Mesenchymal stem cell (in vitro differentiated cells and primary cell): ENCODE measurements around the gene ZNF142.

Experiments used
- DNase-seq: peaks from one replicate; pipeline ENCODE4 v3.0.0-alpha.2; 2013
- H2AFZ ChIP-seq: one replicate; pipeline ENCODE4 v1.6.1; 2013; ENCODE audit warnings: low read depth, mild to moderate bottlenecking, control low read depth, inconsistent platforms, low read length, moderate library complexity
- H2AK5ac ChIP-seq: 2 replicates; pipeline ENCODE4 v1.6.1; 2013; ENCODE audit warnings: low read length, moderate library complexity, mild to moderate bottlenecking, inconsistent platforms; ENCODE audit not compliant: severe bottlenecking
- H2BK120ac ChIP-seq: one replicate; pipeline ENCODE4 v1.6.1; 2013; ENCODE audit warnings: low read depth, mild to moderate bottlenecking, inconsistent platforms, low read length, moderate library complexity
- H2BK12ac ChIP-seq, 2 experiments: one replicate each; pipeline ENCODE4 v1.6.1; 2013; ENCODE audit warnings: inconsistent platforms in 2 of 2, low read length in 2 of 2, mild to moderate bottlenecking in 2 of 2, moderate library complexity in 2 of 2, control low read depth in 1 of 2
- H2BK15ac ChIP-seq: one replicate; pipeline ENCODE4 v1.6.1; 2013; ENCODE audit warnings: mild to moderate bottlenecking, low read depth, inconsistent platforms; ENCODE audit not compliant: poor library complexity, severe bottlenecking
- H2BK5ac ChIP-seq: 2 replicates; pipeline ENCODE4 v1.6.1; 2013; ENCODE audit warnings: low read depth, mild to moderate bottlenecking, low read length, control low read depth, inconsistent platforms; ENCODE audit not compliant: poor library complexity, severe bottlenecking
- H3K14ac ChIP-seq, 2 experiments: one replicate each; pipeline ENCODE4 v1.6.1; 2013; ENCODE audit warnings: inconsistent platforms in 2 of 2, low read length in 2 of 2, control low read depth in 1 of 2, mild to moderate bottlenecking in 1 of 2, moderate library complexity in 1 of 2
- H3K18ac ChIP-seq, 2 experiments: one replicate each; pipeline ENCODE4 v1.6.1; 2013; ENCODE audit warnings: inconsistent platforms in 2 of 2, low read length in 2 of 2, control low read depth in 1 of 2, low read depth in 1 of 2, mild to moderate bottlenecking in 1 of 2
- H3K23ac ChIP-seq, 2 experiments: one replicate each; pipeline ENCODE4 v1.6.1; 2013; ENCODE audit warnings: inconsistent platforms in 2 of 2, low read length in 2 of 2, mild to moderate bottlenecking in 2 of 2, moderate library complexity in 2 of 2, control low read depth in 1 of 2
- H3K27ac ChIP-seq: 2 replicates; pipeline ENCODE4 v1.5.1; 2013; ENCODE audit warnings: mild to moderate bottlenecking, moderate library complexity, low read length, control low read depth, inconsistent platforms; ENCODE audit not compliant: poor library complexity, severe bottlenecking
- H3K27me3 ChIP-seq, 2 experiments: 2 replicates each; pipeline versions ENCODE4 v1.6.1 to v1.7.0; 2013; ENCODE audit warnings: low read length in 2 of 2, mild to moderate bottlenecking in 2 of 2, moderate library complexity in 2 of 2, control low read depth in 1 of 2, inconsistent platforms in 1 of 2; ENCODE audit not compliant: control insufficient read depth in 1 of 2, insufficient read depth in 1 of 2
- H3K36me3 ChIP-seq, 2 experiments: 2 replicates each; pipeline versions ENCODE4 v1.6.1 to v1.7.0; 2013; ENCODE audit warnings: low read length in 2 of 2, control low read depth in 1 of 2, inconsistent platforms in 1 of 2, low read depth in 1 of 2, mild to moderate bottlenecking in 1 of 2; ENCODE audit not compliant: insufficient read depth in 2 of 2, control insufficient read depth in 1 of 2
- H3K4ac ChIP-seq, 2 experiments: one replicate each; pipeline ENCODE4 v1.6.1; 2013; ENCODE audit warnings: inconsistent platforms in 2 of 2, low read length in 2 of 2, mild to moderate bottlenecking in 2 of 2, moderate library complexity in 2 of 2, control low read depth in 1 of 2, low read depth in 1 of 2
- H3K4me1 ChIP-seq: 2 replicates; pipeline ENCODE4 v1.6.1; 2013; ENCODE audit warnings: low read depth, low read length, control low read depth; ENCODE audit not compliant: control insufficient read depth, insufficient read depth
- H3K4me2 ChIP-seq: 2 replicates; pipeline ENCODE4 v1.6.1; 2013; ENCODE audit warnings: low read length, mild to moderate bottlenecking, inconsistent platforms; ENCODE audit not compliant: poor library complexity, severe bottlenecking
- H3K4me3 ChIP-seq, 2 experiments: 2 replicates each; pipeline versions ENCODE4 v1.5.1 to v1.7.0; 2013; ENCODE audit warnings: low read length in 2 of 2, mild to moderate bottlenecking in 2 of 2, control low read depth in 1 of 2, low read depth in 1 of 2; ENCODE audit not compliant: insufficient read depth in 1 of 2
- H3K79me1 ChIP-seq: replicated peaks from 2 replicates; pipeline ENCODE4 v1.6.1; 2013; ENCODE audit warnings: mild to moderate bottlenecking, control low read depth, low read length, inconsistent platforms; ENCODE audit not compliant: poor library complexity, severe bottlenecking
- H3K9ac ChIP-seq: 2 replicates; pipeline ENCODE4 v1.7.0; 2013; ENCODE audit warnings: mild to moderate bottlenecking, low read length, moderate library complexity
- H3K9me3 ChIP-seq: 2 replicates; pipeline ENCODE4 v1.7.0; 2013; ENCODE audit warnings: mild to moderate bottlenecking, low read length; ENCODE audit not compliant: control insufficient read depth
- H4K8ac ChIP-seq: one replicate; pipeline ENCODE4 v1.6.1; 2013; ENCODE audit warnings: inconsistent platforms, mild to moderate bottlenecking, low read length, moderate library complexity
- H4K91ac ChIP-seq: one replicate; pipeline ENCODE4 v1.6.1; 2013; ENCODE audit warnings: mild to moderate bottlenecking, low read length, inconsistent platforms
- WGBS: methylation state at CpG from one replicate; pipeline ENCODE4 v1.1.7; 2013; ENCODE audit warnings: mixed read lengths; 5-methylcytosine and 5-hydroxymethylcytosine counted together

ZNF142 gene

DNA sequence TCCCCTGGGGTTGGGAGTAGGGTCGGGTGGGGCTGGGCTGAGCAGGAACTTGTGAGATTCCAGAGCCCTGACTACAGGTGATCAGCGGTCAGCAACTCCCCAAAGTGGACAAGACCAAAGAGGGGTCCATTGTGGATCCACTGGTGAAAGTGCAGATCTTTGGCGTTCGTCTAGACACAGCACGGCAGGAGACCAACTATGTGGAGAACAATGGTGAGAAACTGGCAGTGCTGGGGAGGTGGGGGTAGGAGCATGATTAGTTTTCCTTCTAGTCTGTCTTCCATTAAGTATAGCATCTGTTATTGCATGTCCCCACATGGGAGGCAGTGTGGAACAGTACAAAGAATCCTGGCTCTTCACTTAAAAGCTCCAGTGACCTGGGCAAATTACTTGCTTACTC, 23.7 kb downstream of the ZNF142 start:
- Histone ChIP-seq H2BK15ac (no peak overlapping the region), H3K18ac (no peak overlapping the region), H3K23ac (no peak overlapping the region), H4K91ac (no peak overlapping the region), H2BK5ac (no peak overlapping the region), H4K8ac (no peak overlapping the region), H3K36me3 (peaks cover 53 to 84% of the 10 kb centered on the region in 2 experiments), H2AK5ac (no peak overlapping the region), H3K14ac (no peak overlapping the region), H3K9me3 (no peaks in the 10 kb centered on the region), H3K4ac (no peak overlapping the region), H3K4me3 (no peak overlapping the region), H2BK120ac (no peak overlapping the region), H3K27me3 (no peaks in the 10 kb centered on the region), H3K4me1 (peaks cover 2% of the 10 kb centered on the region), H3K27ac (no peak overlapping the region), H3K9ac (no peak overlapping the region), H2AFZ (no peak overlapping the region), H3K79me1 (peaks cover 16% of the 10 kb centered on the region), H2BK12ac (no peak overlapping the region), H3K4me2 (no peak overlapping the region)
- DNase-seq = no peak
- WGBS = 88% methylated on average over 5 of the region's 5 CpGs

- Histone ChIP-seq H3K23ac (no peak overlapping the region), H4K91ac (no peak overlapping the region), H3K27ac (no peak overlapping the region), H3K79me1 (no peaks in the 10 kb centered on the region), H3K18ac (no peak overlapping the region), H4K8ac (no peak overlapping the region), H3K4me1 (no peaks in the 10 kb centered on the region), H2AFZ (no peak overlapping the region), H2BK5ac (no peak overlapping the region), H3K9ac (no peak overlapping the region), H3K4ac (no peak overlapping the region), H3K4me2 (no peak overlapping the region), H2AK5ac (no peak overlapping the region), H3K14ac (no peak overlapping the region), H3K9me3 (no peaks in the 10 kb centered on the region), H3K36me3 (peaks cover 42 to 59% of the 10 kb centered on the region in 2 experiments), H2BK15ac (no peak overlapping the region), H3K27me3 (no peaks in the 10 kb centered on the region), H2BK12ac (no peak overlapping the region), H2BK120ac (no peak overlapping the region), H3K4me3 (no peak overlapping the region)
- WGBS = 80% methylated on average over 3 of the region's 4 CpGs
- DNase-seq = no peak
Measured at GRCh38 chr2:218631837-218632236, 27.6 kb downstream of the ZNF142 start.

DNA sequence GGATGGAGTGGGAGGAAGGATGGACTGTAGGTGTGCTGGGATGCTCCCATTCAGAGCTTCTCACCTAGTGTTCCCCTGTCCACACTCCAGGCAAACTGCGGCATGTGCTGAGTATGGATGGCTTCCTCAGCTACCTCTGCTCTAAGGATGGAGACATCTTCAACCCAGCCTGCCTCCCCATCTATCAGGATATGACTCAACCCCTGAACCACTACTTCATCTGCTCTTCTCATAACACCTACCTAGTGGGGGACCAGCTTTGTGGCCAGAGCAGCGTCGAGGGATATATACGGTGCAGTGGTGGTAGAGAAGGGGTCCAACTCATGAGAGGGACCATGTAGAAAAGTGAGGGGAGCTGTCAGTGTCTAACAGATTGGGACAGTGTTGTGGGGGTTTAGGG, 31.5 kb downstream of the ZNF142 start:
- Histone ChIP-seq H2BK12ac (no peak overlapping the region), H3K9ac (no peak overlapping the region), H3K18ac (no peak overlapping the region), H2AFZ (no peak overlapping the region), H4K8ac (no peak overlapping the region), H3K4ac (no peak overlapping the region), H3K23ac (no peak overlapping the region), H3K4me1 (no peaks in the 10 kb centered on the region), H2BK15ac (no peak overlapping the region), H2AK5ac (no peak overlapping the region), H3K27ac (no peak overlapping the region), H2BK120ac (no peak overlapping the region), H4K91ac (no peak overlapping the region), H3K36me3 (peaks cover 13 to 28% of the 10 kb centered on the region in 2 experiments), H3K4me3 (no peak overlapping the region), H2BK5ac (no peak overlapping the region), H3K79me1 (no peaks in the 10 kb centered on the region), H3K9me3 (no peaks in the 10 kb centered on the region), H3K4me2 (no peak overlapping the region), H3K27me3 (no peaks in the 10 kb centered on the region), H3K14ac (no peak overlapping the region)
- DNase-seq = no peak
- WGBS = 97% methylated on average over 4 of the region's 4 CpGs

GRCh38 chr2:218626369-218626768, 33.1 kb downstream of the ZNF142 start:
- Histone ChIP-seq H4K91ac (no peak overlapping the region), H2BK15ac (no peak overlapping the region), H3K4me2 (no peak overlapping the region), H3K36me3 (peaks cover 13 to 26% of the 10 kb centered on the region in 2 experiments), H2BK12ac (no peak overlapping the region), H3K79me1 (no peaks in the 10 kb centered on the region), H3K27me3 (no peaks in the 10 kb centered on the region), H3K4me3 (no peak overlapping the region), H3K9me3 (no peaks in the 10 kb centered on the region), H3K18ac (no peak overlapping the region), H4K8ac (no peak overlapping the region), H2BK120ac (no peak overlapping the region), H2AK5ac (no peak overlapping the region), H2BK5ac (no peak overlapping the region), H3K27ac (no peak overlapping the region), H2AFZ (no peak overlapping the region), H3K9ac (no peak overlapping the region), H3K14ac (no peak overlapping the region), H3K4me1 (no peaks in the 10 kb centered on the region), H3K23ac (no peak overlapping the region), H3K4ac (no peak overlapping the region)
- WGBS = 95% methylated on average over 4 of the region's 4 CpGs
- no peak for DNase-seq
